ES-I3 (cell line): Measurements from ENCODE around the gene MEOX1.

ENCODE experiments used
- H3K36me3 ChIP-seq: 2 replicates; pipeline ENCODE4 v1.6.1; 2013; ENCODE audit warnings: mild to moderate bottlenecking, low read length, control low read depth, moderate library complexity; ENCODE audit not compliant: insufficient read depth
- H3K4me1 ChIP-seq: 2 replicates; pipeline ENCODE4 v1.6.1; 2013; ENCODE audit warnings: mild to moderate bottlenecking, control low read depth, low read length; ENCODE audit not compliant: insufficient read depth
- H3K9ac ChIP-seq: 2 replicates; pipeline ENCODE4 v1.6.1; 2013; ENCODE audit warnings: low read depth, mild to moderate bottlenecking, low read length, moderate library complexity
- H3K9me3 ChIP-seq: 2 replicates; pipeline ENCODE4 v1.6.1; 2013; ENCODE audit warnings: mild to moderate bottlenecking, low read length, moderate library complexity; ENCODE audit not compliant: control insufficient read depth, insufficient read depth

MEOX1 gene

DNA sequence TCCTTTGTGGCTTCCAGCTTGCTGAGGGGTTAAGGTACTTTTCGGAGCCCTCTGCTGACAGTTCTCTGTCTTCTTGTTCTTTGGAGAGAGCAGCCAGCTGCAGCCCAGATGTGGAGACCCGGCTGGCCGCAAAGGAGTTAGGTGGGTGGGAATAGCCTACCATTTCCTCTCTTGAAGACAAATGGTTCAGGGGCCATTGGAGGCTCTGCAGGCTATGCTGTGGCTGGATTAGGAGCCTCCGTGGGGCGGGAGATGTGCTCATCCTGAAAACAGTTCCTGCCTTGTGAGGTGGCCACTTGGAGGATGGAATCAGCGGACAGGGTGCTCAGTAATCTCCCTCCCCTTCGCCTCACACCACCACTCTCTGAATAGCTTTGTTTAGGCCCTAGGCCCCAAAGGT lies 30.3 kb downstream of the MEOX1 start:
- H3K36me3 ChIP-seq: no peaks in the 10 kb centered on the region
- H3K9me3 ChIP-seq: no peaks in the 10 kb centered on the region
- H3K9ac ChIP-seq: no peak overlapping the region
- H3K4me1 ChIP-seq: peaks cover 9% of the 10 kb centered on the region; the same call in 1 of the 2 replicates

DNA sequence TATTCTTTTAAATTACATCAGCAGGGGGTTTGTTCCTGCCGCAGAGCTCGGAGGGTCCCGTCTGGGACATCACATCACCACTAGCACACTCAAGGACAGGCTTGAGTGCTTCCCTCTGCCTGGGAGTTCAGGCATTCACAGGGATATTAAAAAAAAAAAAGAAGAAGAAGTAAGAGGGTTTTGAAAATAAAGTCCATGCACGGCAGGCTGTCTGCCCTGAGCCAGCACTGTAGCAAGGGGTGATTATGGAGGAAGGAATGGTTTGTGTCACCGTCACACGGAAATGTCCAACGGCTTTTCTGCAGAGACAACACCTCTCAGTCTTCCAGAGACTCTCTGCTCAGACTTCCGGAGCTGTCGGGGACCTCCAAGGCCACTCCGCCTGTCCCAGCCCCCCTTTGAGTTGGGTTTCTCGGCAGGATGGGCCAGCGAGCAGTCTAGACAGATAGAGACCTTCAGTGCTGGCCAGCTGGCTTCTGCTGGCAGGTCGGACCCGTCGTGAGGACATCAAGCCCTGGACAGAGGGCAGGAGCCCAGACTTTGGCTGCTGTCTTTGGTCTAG lies 33.6 kb downstream of the MEOX1 start:
- peaks cover 9% of the 10 kb centered on the region; the same call in 1 of the 2 replicates for H3K4me1 ChIP-seq
- no peaks in the 10 kb centered on the region for H3K9me3 ChIP-seq
- H3K36me3 ChIP-seq: no peaks in the 10 kb centered on the region
- no peak overlapping the region for H3K9ac ChIP-seq

DNA sequence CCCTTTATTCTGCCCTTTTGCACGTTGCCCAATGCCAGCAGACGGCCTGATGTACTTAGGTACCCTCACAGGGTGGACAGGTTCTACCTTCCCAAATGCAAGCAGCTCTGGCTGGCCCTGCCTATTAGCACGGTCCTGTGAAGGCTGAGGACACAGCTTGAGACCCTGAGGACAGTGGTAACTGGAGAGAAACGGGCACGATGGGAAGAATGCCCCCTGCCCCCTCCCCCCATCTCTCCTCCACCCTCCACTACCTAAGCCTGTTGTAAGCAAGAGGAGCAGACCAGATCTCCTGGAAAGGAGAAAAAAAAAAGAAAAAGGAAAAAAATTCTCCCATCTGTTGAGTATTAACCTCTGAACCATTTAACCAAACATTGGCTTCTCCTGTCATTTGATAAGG lies 34.1 kb downstream of the MEOX1 start:
- H3K9ac ChIP-seq: no peak overlapping the region
- H3K36me3 ChIP-seq: no peaks in the 10 kb centered on the region
- H3K9me3 ChIP-seq: no peaks in the 10 kb centered on the region
- peaks cover 5% of the 10 kb centered on the region; the same call in 1 of the 2 replicates for H3K4me1 ChIP-seq

DNA sequence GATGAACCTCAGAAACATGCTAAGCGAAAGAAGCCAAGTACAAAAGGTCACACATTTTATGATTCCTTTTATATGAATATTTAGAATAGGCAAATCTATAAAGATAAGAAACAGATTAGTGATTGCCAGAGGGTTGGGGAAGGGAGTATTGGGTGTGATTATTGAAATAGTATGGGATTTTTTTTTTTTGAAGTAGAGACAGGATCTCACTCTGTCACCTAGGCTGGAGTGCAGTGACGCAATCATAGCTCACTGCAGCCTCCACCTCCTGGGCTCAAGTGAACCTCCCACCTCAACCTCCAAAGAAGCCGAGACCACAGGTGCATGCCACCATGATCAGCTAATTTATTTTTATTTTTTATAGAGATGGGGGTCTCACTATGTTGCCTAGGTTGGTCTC lies 35.7 kb downstream of the MEOX1 start:
- Histone ChIP-seq H3K4me1 (peaks cover 4% of the 10 kb centered on the region; the same call in 1 of the 2 replicates), H3K9ac (no peak overlapping the region)

DNA sequence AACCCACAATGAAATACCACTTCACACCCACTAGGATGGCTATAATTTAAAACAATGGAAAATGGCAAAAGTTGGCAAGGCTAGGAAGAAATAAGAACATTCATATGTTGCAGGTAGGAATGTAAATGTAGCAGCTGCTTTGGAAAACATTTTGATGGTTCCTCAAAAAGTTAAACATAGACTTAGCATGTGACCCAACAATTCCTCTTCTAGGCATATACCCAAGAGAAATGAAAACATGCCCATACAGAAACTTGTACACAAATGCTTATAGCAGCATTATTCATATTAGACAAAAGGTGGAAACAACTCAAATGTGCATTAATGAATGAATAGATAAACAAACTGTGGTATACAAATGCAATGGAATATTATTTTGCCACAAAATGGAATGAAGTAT lies 36.1 kb downstream of the MEOX1 start:
- Histone ChIP-seq H3K4me1 (peaks cover 6% of the 10 kb centered on the region), H3K9ac (no peak overlapping the region), H3K9me3 (no peaks in the 10 kb centered on the region), H3K36me3 (no peaks in the 10 kb centered on the region)

More for the DNA sequence above, 35.7 kb downstream of the MEOX1 start:
- no peaks in the 10 kb centered on the region for H3K36me3 ChIP-seq
- no peaks in the 10 kb centered on the region for H3K9me3 ChIP-seq

DNA sequence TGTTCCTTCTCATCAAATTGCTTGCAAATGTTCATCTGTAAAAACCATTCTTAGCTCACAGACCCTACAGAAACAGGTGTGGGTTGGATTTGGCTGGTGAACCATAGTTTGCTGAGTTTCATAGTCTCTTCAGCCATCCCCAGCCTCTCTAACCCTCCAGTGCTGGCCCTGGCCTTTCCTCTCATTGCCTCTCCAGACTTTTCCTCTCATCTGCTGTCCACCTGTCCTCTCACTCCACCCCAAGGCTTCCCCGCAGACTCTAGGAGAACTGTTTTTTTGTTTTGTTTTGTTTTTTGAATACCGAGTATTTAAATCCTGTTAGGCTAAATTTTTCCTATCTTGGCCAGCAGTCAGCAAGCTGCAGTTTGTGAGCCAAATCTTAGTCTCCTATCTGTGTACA lies 41.1 kb downstream of the MEOX1 start:
- Histone ChIP-seq H3K36me3 (no peaks in the 10 kb centered on the region), H3K9ac (no peak overlapping the region), H3K9me3 (no peaks in the 10 kb centered on the region), H3K4me1 (peaks cover 8% of the 10 kb centered on the region)

DNA sequence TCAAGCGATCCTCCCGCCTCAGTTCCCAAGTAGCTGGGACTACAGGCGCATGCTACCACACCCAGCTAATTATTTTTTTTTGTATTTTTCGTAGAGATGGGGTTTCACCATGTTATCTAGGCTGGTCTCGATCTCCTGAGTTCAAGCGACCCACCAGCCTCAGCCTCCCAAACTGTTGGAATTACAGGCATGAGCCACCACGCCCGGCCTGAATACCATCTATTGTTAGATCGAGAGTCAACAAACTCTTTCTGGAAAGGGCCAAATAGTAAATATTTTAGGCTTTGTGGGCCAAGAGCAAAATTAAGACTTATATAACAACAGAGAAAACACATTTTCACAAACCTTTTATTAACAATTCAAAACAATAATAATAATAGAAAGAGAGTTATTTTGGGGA lies 41.6 kb downstream of the MEOX1 start:
- Histone ChIP-seq H3K4me1 (peaks cover 8% of the 10 kb centered on the region), H3K9ac (no peak overlapping the region), H3K9me3 (no peaks in the 10 kb centered on the region), H3K36me3 (no peaks in the 10 kb centered on the region)

DNA sequence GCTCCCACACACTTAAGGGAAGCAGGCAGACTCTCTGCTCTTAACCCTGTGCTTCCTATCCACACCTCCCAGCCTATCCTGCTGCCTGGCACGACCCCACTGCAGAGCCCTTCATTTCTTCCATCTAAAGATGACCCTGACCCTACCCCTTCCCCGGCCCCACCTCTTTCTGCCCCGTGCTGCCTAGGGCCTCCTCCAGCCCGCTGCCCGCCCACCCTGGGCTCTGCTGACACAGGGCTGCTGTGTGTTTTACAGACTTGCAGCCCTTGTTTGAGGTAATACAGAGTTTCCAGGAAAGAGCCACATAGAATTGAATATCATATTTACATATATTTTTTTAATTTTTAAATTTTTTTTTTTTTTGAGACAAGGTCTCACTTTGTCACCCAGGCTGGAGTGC lies 42.0 kb downstream of the MEOX1 start:
- Histone ChIP-seq H3K9ac (no peak overlapping the region), H3K4me1 (peaks cover 8% of the 10 kb centered on the region), H3K36me3 (no peaks in the 10 kb centered on the region), H3K9me3 (no peaks in the 10 kb centered on the region)

DNA sequence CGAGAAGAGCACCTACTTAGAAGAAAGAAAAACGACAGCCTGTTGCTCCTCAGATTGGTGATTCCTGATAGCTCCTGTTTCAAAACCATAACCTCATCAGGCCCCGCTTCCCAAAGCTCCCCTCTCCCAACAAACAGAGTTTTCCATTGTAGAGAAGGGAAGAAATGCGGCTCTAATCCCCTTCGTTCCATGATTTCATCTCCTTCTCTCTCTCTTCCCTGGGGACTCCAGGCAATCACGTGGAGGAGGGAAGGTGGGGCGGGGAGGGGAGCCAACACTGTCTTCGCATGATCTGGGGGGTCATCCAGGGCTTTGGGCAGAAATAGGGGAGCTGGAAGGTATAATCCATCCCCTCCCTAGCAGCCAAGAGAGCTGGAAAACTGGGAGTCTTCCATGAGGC lies 43.4 kb downstream of the MEOX1 start:
- Histone ChIP-seq H3K36me3 (no peaks in the 10 kb centered on the region), H3K9ac (no peak overlapping the region), H3K9me3 (no peaks in the 10 kb centered on the region), H3K4me1 (peaks cover 8% of the 10 kb centered on the region)

DNA sequence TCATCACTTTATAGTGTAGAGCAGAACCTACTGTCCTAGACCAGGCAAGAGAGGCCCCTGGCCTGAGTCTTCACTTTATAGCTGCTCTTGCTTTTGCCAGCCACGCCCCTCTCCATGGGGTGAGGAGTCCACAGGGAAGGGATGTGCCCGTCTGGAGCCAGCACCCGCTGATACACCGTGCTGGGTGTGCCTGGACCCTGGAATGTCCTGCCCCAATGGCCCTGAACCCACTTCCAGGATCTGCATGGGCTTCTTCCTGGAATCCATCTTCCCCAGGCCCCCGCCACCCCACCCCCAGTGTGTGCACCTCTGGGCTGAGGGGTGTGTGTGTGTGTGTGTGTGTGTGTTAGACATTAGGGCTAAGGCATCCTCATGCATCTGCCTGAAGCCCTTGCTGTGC lies 44.9 kb downstream of the MEOX1 start:
- peaks cover 8% of the 10 kb centered on the region for H3K4me1 ChIP-seq
- H3K9ac ChIP-seq: no peak overlapping the region
- no peaks in the 10 kb centered on the region for H3K36me3 ChIP-seq
- H3K9me3 ChIP-seq: no peaks in the 10 kb centered on the region

DNA sequence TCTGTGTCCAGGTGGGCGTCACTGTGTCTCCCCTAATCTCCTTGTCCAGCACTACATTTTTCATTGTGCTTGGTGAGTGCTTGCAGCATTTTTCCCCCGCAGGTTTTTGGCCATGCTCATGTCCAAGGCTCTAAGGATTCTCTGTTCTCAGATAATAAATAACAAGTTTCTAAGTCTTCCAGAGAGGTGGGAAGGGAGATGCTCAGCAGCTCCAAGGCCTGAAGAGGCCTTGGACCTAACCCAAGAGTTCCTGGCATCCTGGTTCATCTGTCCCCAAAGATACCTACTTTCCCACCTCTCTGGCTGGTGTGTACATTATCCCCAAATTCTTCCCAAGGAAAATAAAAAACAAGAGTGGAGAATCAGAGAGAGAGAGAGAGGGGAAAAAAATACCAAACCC lies 45.3 kb downstream of the MEOX1 start:
- H3K36me3 ChIP-seq: no peaks in the 10 kb centered on the region
- 0 out of 2 replicates have a peak, but pooled peaks cover 1% of the 10 kb centered on the region for H3K9me3 ChIP-seq
- H3K4me1 ChIP-seq: peaks cover 8% of the 10 kb centered on the region
- no peak overlapping the region for H3K9ac ChIP-seq

DNA sequence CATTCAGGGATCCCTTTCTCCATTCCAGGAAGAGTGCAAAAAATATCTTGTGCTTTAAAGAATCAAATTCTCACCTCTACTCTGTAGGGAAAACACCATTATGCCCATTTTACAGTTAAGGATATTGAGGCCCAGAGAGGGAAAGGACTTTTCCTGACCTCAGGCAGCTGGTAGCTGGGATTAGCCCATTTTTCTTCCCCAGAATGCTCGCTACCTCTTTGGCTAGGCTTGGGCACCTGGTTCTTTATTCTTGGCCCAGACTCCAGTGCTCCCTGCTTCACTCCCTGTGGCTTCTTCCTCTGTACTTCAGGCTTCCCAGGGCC lies 45.7 kb downstream of the MEOX1 start:
- no peaks in the 10 kb centered on the region for H3K36me3 ChIP-seq
- H3K4me1 ChIP-seq: peaks cover 8% of the 10 kb centered on the region
- 0 out of 2 replicates have a peak, but pooled peaks cover 4% of the 10 kb centered on the region for H3K9me3 ChIP-seq
- no peak overlapping the region for H3K9ac ChIP-seq

DNA sequence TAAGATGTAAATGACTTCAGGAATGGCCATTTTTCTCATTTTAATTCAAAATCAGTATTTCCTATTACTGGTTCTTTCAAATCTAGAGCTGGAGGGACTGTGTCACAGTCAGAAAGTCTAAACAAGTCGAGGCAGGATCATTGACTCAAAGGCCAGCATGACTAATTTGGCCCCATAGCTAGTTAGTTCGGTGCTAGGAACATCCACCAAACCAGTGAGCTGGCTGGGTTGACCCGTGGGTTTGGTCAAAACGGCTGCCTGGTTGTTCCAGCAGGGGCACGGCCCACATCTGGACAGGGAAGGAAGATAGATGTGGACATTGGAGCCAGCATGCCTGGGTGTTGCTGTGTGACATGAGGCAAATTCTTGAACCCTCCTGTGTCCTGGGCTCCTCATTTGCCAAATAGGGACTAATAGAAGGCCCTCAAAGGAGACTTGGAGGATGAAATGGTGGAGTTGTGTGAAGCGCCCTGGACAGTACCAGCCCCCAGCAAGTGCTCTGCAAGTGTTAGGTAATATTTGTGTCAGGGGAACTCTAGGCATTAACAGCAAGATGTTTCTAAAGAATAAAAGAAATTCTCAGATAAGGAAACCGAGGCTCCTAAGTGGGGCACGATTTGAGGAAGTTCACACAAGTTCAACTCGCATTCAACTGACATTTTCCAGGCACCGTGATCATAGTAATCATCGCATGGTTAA lies 46.2 kb downstream of the MEOX1 start:
- no peaks in the 10 kb centered on the region for H3K36me3 ChIP-seq
- 0 out of 2 replicates have a peak, but pooled peaks cover 4% of the 10 kb centered on the region for H3K9me3 ChIP-seq
- H3K4me1 ChIP-seq: peaks cover 5% of the 10 kb centered on the region
- H3K9ac ChIP-seq: no peak overlapping the region

DNA sequence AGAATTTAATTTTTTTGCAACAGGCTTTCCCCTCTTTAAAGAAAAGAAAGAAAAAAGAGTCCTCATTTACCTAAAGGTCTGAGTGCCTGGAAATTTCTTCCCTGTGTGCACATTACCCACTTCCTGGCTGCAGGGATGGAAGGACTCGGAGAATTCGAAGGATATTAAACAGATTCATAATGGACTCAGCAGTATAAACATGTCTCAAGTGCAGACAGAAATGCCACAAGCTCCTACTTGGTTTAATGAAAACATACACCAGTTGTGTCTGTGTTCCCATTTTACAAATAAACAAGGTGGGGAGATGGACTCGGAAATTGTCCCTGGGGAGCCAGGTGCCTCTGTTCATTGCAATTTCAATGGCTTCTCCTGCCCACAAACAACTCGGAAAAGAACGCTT lies 47.2 kb downstream of the MEOX1 start:
- H3K4me1 ChIP-seq: no peaks in the 10 kb centered on the region; the same call in 1 of the 2 replicates
- H3K9me3 ChIP-seq: 0 out of 2 replicates have a peak, but pooled peaks cover 4% of the 10 kb centered on the region
- no peaks in the 10 kb centered on the region for H3K36me3 ChIP-seq
- no peak overlapping the region for H3K9ac ChIP-seq

DNA sequence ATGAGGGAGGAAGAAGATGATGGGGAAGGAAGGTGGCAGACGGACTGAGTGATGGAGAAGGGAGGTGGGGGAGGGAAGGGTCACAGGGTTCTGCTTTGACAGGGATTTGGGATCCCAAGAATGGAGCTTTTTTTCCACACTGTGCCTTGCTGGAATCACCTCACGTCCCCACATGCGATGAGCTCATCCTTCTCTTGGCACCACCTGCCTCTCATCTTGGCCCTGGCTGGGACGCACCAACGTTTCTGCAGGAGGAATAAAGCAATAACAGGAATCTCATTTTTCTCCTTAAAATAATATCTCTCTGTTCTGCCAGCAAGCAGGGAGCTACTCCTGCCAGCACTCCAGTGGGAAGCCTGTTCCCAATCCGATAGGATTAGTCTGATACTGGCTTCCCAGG lies 47.8 kb downstream of the MEOX1 start:
- Histone ChIP-seq H3K9ac (no peak overlapping the region), H3K9me3 (0 out of 2 replicates have a peak, but pooled peaks cover 4% of the 10 kb centered on the region), H3K4me1 (no peaks in the 10 kb centered on the region), H3K36me3 (no peaks in the 10 kb centered on the region)
